H9 (cell line): Measurements from ENCODE around the gene RALY. TPM values are rescaled to one million over a fixed set of nuclear protein-coding genes. Genes with fewer than 3 reads are reported as not detected.

ENCODE experiments used
- DNase-seq: peaks from one replicate; pipeline ENCODE4 v3.0.0-alpha.2; 2017
- H2AFZ ChIP-seq: one replicate; pipeline ENCODE4 v1.6.1; 2013; ENCODE audit warnings: mild to moderate bottlenecking, low read length, control low read depth, moderate library complexity
- H2AK5ac ChIP-seq: 2 replicates; pipeline ENCODE4 v1.6.1; 2013; ENCODE audit warnings: low read length, control low read depth, mixed read lengths; ENCODE audit not compliant: insufficient read length
- H2BK120ac ChIP-seq: one replicate; pipeline ENCODE4 v1.6.1; 2013; ENCODE audit warnings: low read depth, mild to moderate bottlenecking, low read length, control low read depth, inconsistent platforms; ENCODE audit not compliant: poor library complexity, severe bottlenecking
- H2BK12ac ChIP-seq: 2 replicates; pipeline ENCODE4 v1.6.1; 2013; ENCODE audit warnings: low read length, control low read depth, mixed read lengths, low read depth; ENCODE audit not compliant: insufficient read length
- H2BK15ac ChIP-seq: 2 replicates; pipeline ENCODE4 v1.6.1; 2013; ENCODE audit warnings: low read depth, low read length, control low read depth
- H2BK20ac ChIP-seq: one replicate; pipeline ENCODE4 v1.6.1; 2013; ENCODE audit warnings: low read depth, mild to moderate bottlenecking, low read length, control low read depth, inconsistent platforms; ENCODE audit not compliant: poor library complexity, severe bottlenecking
- H2BK5ac ChIP-seq: 2 replicates; pipeline ENCODE4 v1.6.1; 2013; ENCODE audit warnings: low read length, control low read depth, mixed read lengths; ENCODE audit not compliant: insufficient read length
- H3K14ac ChIP-seq: 2 replicates; pipeline ENCODE4 v1.6.1; 2013; ENCODE audit warnings: low read length, control low read depth; ENCODE audit not compliant: insufficient read depth
- H3K18ac ChIP-seq: 2 replicates; pipeline ENCODE4 v1.6.1; 2013; ENCODE audit warnings: low read depth, mild to moderate bottlenecking, mixed read lengths, low read length, control low read depth; ENCODE audit not compliant: insufficient read length
- H3K23ac ChIP-seq: 2 replicates; pipeline ENCODE4 v1.6.1; 2013; ENCODE audit warnings: low read length, control low read depth, mixed read lengths, low read depth; ENCODE audit not compliant: insufficient read length
- H3K23me2 ChIP-seq: 2 replicates; pipeline ENCODE4 v1.6.1; 2013; ENCODE audit warnings: low read depth, mild to moderate bottlenecking, mixed read lengths, low read length, control low read depth; ENCODE audit not compliant: insufficient read length, poor library complexity, severe bottlenecking
- H3K27ac ChIP-seq: 2 replicates; pipeline ENCODE4 v1.5.1; 2013; ENCODE audit warnings: low read length, control low read depth, mixed read lengths, low read depth; ENCODE audit not compliant: insufficient read length
- H3K27me3 ChIP-seq: 2 replicates; pipeline ENCODE4 v1.6.1; 2013; ENCODE audit warnings: low read length, control low read depth, inconsistent platforms; ENCODE audit not compliant: insufficient read depth
- H3K4ac ChIP-seq: 2 replicates; pipeline ENCODE4 v1.6.1; 2013; ENCODE audit warnings: low read depth, mild to moderate bottlenecking, control low read depth, inconsistent platforms, low read length, moderate library complexity
- H3K4me1 ChIP-seq: 2 replicates; pipeline ENCODE4 v1.6.1; 2013; ENCODE audit warnings: low read length, control low read depth, inconsistent platforms; ENCODE audit not compliant: insufficient read depth
- H3K4me2 ChIP-seq: 2 replicates; pipeline ENCODE4 v1.6.1; 2013; ENCODE audit warnings: low read length, control low read depth, mixed read lengths; ENCODE audit not compliant: insufficient read length, insufficient read depth
- H3K56ac ChIP-seq: 2 replicates; pipeline ENCODE4 v1.6.1; 2013; ENCODE audit warnings: low read depth, mild to moderate bottlenecking, mixed read lengths, low read length, control low read depth; ENCODE audit not compliant: insufficient read length
- H3K79me1 ChIP-seq: 2 replicates; pipeline ENCODE4 v1.6.1; 2013; ENCODE audit warnings: low read depth, mild to moderate bottlenecking, moderate library complexity, low read length, control low read depth, inconsistent platforms; ENCODE audit not compliant: insufficient read depth, poor library complexity, severe bottlenecking
- H3K79me2 ChIP-seq: 2 replicates; pipeline ENCODE4 v1.6.1; 2013; ENCODE audit warnings: low read length, control low read depth, inconsistent platforms; ENCODE audit not compliant: insufficient read depth
- H3K9ac ChIP-seq: 2 replicates; pipeline ENCODE4 v1.6.1; 2013; ENCODE audit warnings: low read length, control low read depth, mixed read lengths; ENCODE audit not compliant: insufficient read length; ENCODE audit errors: extremely low read depth
- H3K9me3 ChIP-seq: one replicate; pipeline ENCODE4 v1.6.1; 2013; ENCODE audit warnings: low read depth, low read length, inconsistent platforms; ENCODE audit not compliant: control insufficient read depth
- H3T11ph ChIP-seq: one replicate; pipeline ENCODE4 v1.6.1; 2013; ENCODE audit warnings: mild to moderate bottlenecking, low read length, control low read depth, inconsistent platforms
- H4K20me1 ChIP-seq: one replicate; pipeline ENCODE4 v1.6.1; 2013; ENCODE audit not compliant: control insufficient read depth, insufficient read length, insufficient read depth
- H4K5ac ChIP-seq: 2 replicates; pipeline ENCODE4 v1.6.1; 2013; ENCODE audit warnings: low read depth, mild to moderate bottlenecking, mixed read lengths, low read length, control low read depth; ENCODE audit not compliant: insufficient read length
- H4K8ac ChIP-seq: replicated peaks from 2 replicates; pipeline ENCODE4 v1.6.1; 2013; ENCODE audit warnings: low read length, control low read depth, mixed read lengths, low read depth; ENCODE audit not compliant: insufficient read length
- H4K91ac ChIP-seq: 2 replicates; pipeline ENCODE4 v1.6.1; 2013; ENCODE audit warnings: low read depth, mild to moderate bottlenecking, moderate library complexity, mixed read lengths, low read length, control low read depth; ENCODE audit not compliant: insufficient read length
- H3K27ac Mint-ChIP-seq, 3 experiments: 2 replicates in 2 of 3; 3 replicates in 1 of 3; pipeline ENCODE4 v1.8.0; 2020 to 2021; ENCODE audit warnings: mixed read lengths in 3 of 3, mild to moderate bottlenecking in 1 of 3, moderate library complexity in 1 of 3
- H3K27me3 Mint-ChIP-seq: 2 replicates; pipeline ENCODE4 v1.8.0; 2021; ENCODE audit warnings: low read depth, mild to moderate bottlenecking, moderate library complexity, mixed read lengths
- H3K36me3 Mint-ChIP-seq, 3 experiments: 2 replicates in 2 of 3; 3 replicates in 1 of 3; pipeline ENCODE4 v1.8.0; 2020 to 2021; ENCODE audit warnings: low read depth in 3 of 3, mixed read lengths in 3 of 3; ENCODE audit not compliant: insufficient read depth in 1 of 3
- H3K4me1 Mint-ChIP-seq, 2 experiments: 2 replicates each; pipeline ENCODE4 v1.8.0; 2020; ENCODE audit warnings: mixed read lengths in 2 of 2
- H3K4me3 Mint-ChIP-seq, 2 experiments: 2 replicates in 1 of 2; 3 replicates in 1 of 2; pipeline ENCODE4 v1.8.0; 2020 to 2021; ENCODE audit warnings: mild to moderate bottlenecking in 2 of 2, mixed read lengths in 2 of 2, moderate library complexity in 1 of 2
- H3K9me3 Mint-ChIP-seq, 2 experiments: 2 replicates in 1 of 2; 3 replicates in 1 of 2; pipeline ENCODE4 v1.8.0; 2020; ENCODE audit warnings: mild to moderate bottlenecking in 2 of 2, mixed read lengths in 2 of 2, moderate library complexity in 1 of 2
- CTCF ChIP-seq: fragments of 200-600 bp; sonication (generic); conservative IDR thresholded peaks from 3 replicates; pipeline ENCODE4 v1.8.0; 2021; ENCODE audit warnings: antibody characterized with exemption, mild to moderate bottlenecking
- WGBS: extraction: QIAGEN DNeasy Blood & Tissue Kit; methylation state at CpG from one replicate; pipeline ENCODE4 v1.1.7; 2013; ENCODE audit warnings: missing lambda C conversion rate, low lambda C conversion rate, mixed read lengths; ENCODE audit not compliant: insufficient read length; ENCODE audit errors: extremely low coverage; 5-methylcytosine and 5-hydroxymethylcytosine counted together
- total RNA-seq: library from RNA; stranded (reverse); gene quantifications from 2 replicates; pipeline ENCODE4 v1.2.1, GENCODE V29; 2021

Gene RALY
- total RNA-seq, 1 experiment from 2014 or later = 199 TPM

GRCh38 chr20:34083781-34084180, 90.1 kb downstream of the RALY start:
- Histone ChIP-seq H2BK5ac (no peak overlapping the region), H3K23ac (no peak overlapping the region), H2BK15ac (no peak overlapping the region), H3K79me1 (no peaks in the 10 kb centered on the region), H3K79me2 (no peaks in the 10 kb centered on the region), H2AK5ac (no peak overlapping the region), H2BK20ac (no peak overlapping the region), H2AFZ (no peak overlapping the region), H3K27ac (no peak overlapping the region), H4K20me1 (no peaks in the 10 kb centered on the region), H4K8ac (no peak overlapping the region), H2BK12ac (no peak overlapping the region), H3K56ac (no peak overlapping the region), H3K9me3 (no peaks in the 10 kb centered on the region), H4K91ac (no peak overlapping the region), H3K4me2 (no peak overlapping the region), H3K14ac (no peak overlapping the region), H3K27me3 (no peaks in the 10 kb centered on the region), H3K23me2 (no peaks in the 10 kb centered on the region), H3K18ac (no peak overlapping the region), H3K4me1 (no peaks in the 10 kb centered on the region), H3K4ac (no peak overlapping the region), H2BK120ac (no peak overlapping the region), H4K5ac (no peak overlapping the region), H3T11ph (no peak overlapping the region), H3K9ac (no peak overlapping the region)
- Mint-ChIP-seq H3K36me3 (peaks cover 10 to 62% (median 19%) of the 10 kb centered on the region in 3 experiments), H3K4me3 (no peak overlapping the region), H3K4me1 (no peaks in the 10 kb centered on the region), H3K27ac (peak overlapping the region in 1 of 3 experiments; percentile 30; a peak in 2 of 7 replicates), H3K27me3 (no peaks in the 10 kb centered on the region), H3K9me3 (no peaks in the 10 kb centered on the region)
- no peak for TF ChIP-seq CTCF
- WGBS = no CpG with 5 or more reads among the region's 2 CpGs
- no peak for DNase-seq
